HUES64 (cell line): Measurements from ENCODE around the gene MDK.

Source experiments
- H3K27ac ChIP-seq: 2 replicates; pipeline ENCODE4 v1.7.0; 2013; ENCODE audit warnings: low read depth, low read length, inconsistent platforms
- H3K27me3 ChIP-seq: 2 replicates; pipeline ENCODE4 v1.6.1; 2013; ENCODE audit warnings: mild to moderate bottlenecking, low read length; ENCODE audit not compliant: insufficient read depth
- H3K36me3 ChIP-seq: 2 replicates; pipeline ENCODE4 v1.6.1; 2013; ENCODE audit warnings: mild to moderate bottlenecking, low read length; ENCODE audit not compliant: insufficient read depth
- H3K4me1 ChIP-seq: 2 replicates; pipeline ENCODE4 v1.6.1; 2013; ENCODE audit warnings: mild to moderate bottlenecking, low read length, moderate library complexity; ENCODE audit not compliant: insufficient read depth
- H3K4me3 ChIP-seq: 2 replicates; pipeline ENCODE4 v1.5.1; 2013; ENCODE audit warnings: mild to moderate bottlenecking, low read length, moderate library complexity
- H3K9ac ChIP-seq: 2 replicates; pipeline ENCODE4 v1.6.1; 2013; ENCODE audit warnings: mild to moderate bottlenecking, low read depth, low read length
- H3K9me3 ChIP-seq: 2 replicates; pipeline ENCODE4 v1.6.1; 2013; ENCODE audit warnings: low read depth, low read length; ENCODE audit not compliant: insufficient read depth
- WGBS: fragments of 150-250, 120-280 bp; methylation state at CpG from one replicate; pipeline ENCODE4 v1.1.7; 2013; ENCODE audit warnings: missing lambda C conversion rate; 5-methylcytosine and 5-hydroxymethylcytosine counted together

MDK gene

DNA sequence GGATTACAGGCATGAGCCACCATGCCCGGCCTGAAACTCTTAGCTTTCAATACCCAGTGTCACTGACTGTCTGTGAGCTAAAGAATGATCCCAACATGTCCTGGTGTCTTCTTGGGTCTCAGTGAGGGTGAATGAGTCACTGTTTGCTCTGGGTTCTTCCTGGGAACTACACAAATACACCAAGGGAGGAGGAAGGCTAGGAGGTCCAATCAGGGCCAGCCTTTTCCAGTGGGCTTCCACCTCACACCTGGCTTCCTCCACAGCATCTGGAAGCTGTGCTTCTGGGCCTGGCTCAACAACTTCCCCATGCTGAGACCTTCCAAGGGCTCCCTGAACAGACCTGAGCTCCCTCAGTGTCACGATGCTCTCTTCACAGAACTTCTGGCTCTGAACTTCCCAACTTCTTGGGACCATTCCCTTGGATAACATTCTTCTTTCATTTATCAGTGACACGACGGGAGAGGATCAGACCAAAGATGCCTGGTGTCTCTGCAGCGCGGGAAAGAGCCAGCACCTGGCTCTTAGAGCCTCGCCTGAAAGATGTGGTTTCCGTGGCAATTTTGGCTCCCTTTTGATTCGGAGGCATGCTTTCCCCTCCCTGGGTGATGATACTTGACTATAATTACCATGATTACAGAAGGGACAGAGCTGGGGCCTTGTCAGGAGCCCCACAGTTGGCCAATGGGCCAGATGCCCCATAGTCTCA lies 32.4 kb downstream of the MDK start:
- Histone ChIP-seq H3K36me3 (peaks cover 21% of the 10 kb centered on the region), H3K9me3 (no peaks in the 10 kb centered on the region), H3K27me3 (no peaks in the 10 kb centered on the region), H3K4me3 (no peak overlapping the region), H3K9ac (no peak overlapping the region), H3K4me1 (peaks cover 16% of the 10 kb centered on the region; the same call in 1 of the 2 replicates), H3K27ac (no peak overlapping the region)
- WGBS, result 94% methylated on average over 9 of the region's 9 CpGs

DNA sequence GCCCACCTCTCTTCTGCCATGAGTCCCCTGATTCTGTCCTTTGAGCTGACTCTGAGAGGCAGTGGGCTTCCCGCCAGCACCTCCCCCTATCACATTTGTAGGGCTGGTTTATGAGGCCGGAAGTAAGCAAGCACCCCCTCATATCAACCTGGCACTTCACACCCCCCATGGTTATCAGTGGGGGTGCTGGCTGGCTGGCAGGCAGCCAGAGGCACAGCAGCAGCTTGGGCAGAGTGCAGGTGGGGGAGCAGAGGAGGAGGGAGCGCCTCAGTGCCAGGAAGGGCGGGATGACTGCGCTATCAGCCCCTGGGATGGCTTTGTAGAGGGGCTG lies 33.0 kb downstream of the MDK start:
- H3K27me3 ChIP-seq, result no peaks in the 10 kb centered on the region
- no peak overlapping the region for H3K4me3 ChIP-seq
- H3K36me3 ChIP-seq, result peaks cover 20% of the 10 kb centered on the region
- 93% methylated on average over 4 of the region's 5 CpGs for WGBS
- H3K27ac ChIP-seq, result no peak overlapping the region
- no peaks in the 10 kb centered on the region for H3K9me3 ChIP-seq
- H3K9ac ChIP-seq, result no peak overlapping the region
- H3K4me1 ChIP-seq, result peaks cover 16% of the 10 kb centered on the region; the same call in 1 of the 2 replicates

- 62% methylated on average over 3 of the region's 3 CpGs for WGBS
- Histone ChIP-seq H3K9ac (no peak overlapping the region), H3K27me3 (no peaks in the 10 kb centered on the region), H3K4me1 (peaks cover 16% of the 10 kb centered on the region; the same call in 1 of the 2 replicates), H3K27ac (no peak overlapping the region), H3K36me3 (peaks cover 16% of the 10 kb centered on the region), H3K4me3 (no peak overlapping the region), H3K9me3 (no peaks in the 10 kb centered on the region)
Observed at GRCh38 chr11:46414879-46415278, 33.4 kb downstream of the MDK start.

DNA sequence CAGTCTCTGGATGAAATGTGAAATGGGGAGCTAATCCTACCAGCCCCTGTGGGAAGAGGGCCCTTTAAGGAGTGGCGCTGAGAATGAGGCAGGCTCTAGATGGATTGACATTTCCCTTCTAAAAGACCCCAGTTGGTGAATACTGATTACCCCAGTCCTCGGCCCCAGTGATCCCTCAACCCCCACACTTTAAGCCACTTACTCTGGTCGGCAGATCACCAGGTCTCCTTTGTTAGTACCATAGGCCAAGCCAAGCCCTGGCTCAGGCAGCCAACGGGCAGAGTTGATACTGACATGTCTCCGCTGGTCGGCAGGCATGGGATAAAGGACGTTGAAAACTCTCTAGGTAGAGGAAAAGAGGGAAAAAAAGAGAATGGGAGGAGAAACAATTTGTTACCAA lies 36.2 kb downstream of the MDK start:
- H3K4me1 ChIP-seq, result peaks cover 12% of the 10 kb centered on the region; the same call in 1 of the 2 replicates
- no peak overlapping the region for H3K4me3 ChIP-seq
- WGBS, result 67% methylated on average over 7 of the region's 7 CpGs
- H3K27ac ChIP-seq, result no peak overlapping the region
- H3K9ac ChIP-seq, result peak overlapping the region; percentile 0; the same call in 1 of the 2 replicates
- no peaks in the 10 kb centered on the region for H3K9me3 ChIP-seq
- H3K27me3 ChIP-seq, result no peaks in the 10 kb centered on the region
- H3K36me3 ChIP-seq, result peaks cover 30% of the 10 kb centered on the region

DNA sequence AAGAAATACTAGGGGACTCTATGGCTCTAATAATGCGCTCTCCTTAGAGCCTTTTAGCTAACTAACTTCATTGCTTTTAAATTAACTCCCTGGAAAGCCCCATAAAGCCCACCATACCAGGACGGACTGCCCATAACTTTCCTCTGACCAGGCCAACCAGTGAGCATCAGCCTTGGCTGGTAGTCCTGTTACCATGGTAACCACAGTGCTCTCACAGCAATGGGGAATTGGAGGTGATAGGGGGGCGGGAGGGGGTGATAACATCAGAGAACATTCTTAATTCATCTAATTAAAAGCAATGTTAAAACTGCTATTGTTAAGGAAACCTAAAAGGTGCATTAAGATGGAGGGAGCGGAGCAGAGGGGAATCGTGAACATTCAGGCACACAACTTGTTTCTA lies 37.3 kb downstream of the MDK start:
- Histone ChIP-seq H3K27me3 (no peaks in the 10 kb centered on the region), H3K36me3 (peaks cover 29% of the 10 kb centered on the region), H3K9ac (no peak overlapping the region), H3K4me3 (no peak overlapping the region), H3K9me3 (no peaks in the 10 kb centered on the region), H3K27ac (no peak overlapping the region), H3K4me1 (peaks cover 12% of the 10 kb centered on the region; the same call in 1 of the 2 replicates)
- 94% methylated on average over 4 of the region's 5 CpGs for WGBS

DNA sequence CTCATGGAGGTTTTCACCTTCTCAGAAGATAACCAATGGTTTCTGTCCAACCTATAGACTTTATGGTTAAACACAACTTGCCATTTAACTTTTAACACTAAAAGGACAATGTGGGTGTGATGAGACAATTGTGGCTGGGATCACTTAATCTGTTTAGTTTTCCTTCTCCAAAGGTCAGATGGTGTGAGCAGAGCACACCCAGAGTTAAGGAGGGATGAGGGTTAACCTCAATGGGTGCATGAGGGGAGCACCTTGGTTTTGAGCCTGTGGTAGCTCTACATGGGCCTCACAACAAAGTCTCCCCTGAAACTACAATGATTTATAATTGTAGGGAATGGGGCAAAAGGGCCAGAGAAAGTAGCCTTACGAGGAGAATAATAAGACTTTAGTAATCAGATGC lies 39.0 kb downstream of the MDK start:
- Histone ChIP-seq H3K27ac (no peak overlapping the region), H3K9ac (no peak overlapping the region), H3K36me3 (peaks cover 23% of the 10 kb centered on the region), H3K4me1 (peaks cover 12% of the 10 kb centered on the region; the same call in 1 of the 2 replicates), H3K4me3 (no peak overlapping the region), H3K27me3 (no peaks in the 10 kb centered on the region), H3K9me3 (no peaks in the 10 kb centered on the region)
- WGBS, result 87% methylated on average over 1 of the region's 1 CpG

DNA sequence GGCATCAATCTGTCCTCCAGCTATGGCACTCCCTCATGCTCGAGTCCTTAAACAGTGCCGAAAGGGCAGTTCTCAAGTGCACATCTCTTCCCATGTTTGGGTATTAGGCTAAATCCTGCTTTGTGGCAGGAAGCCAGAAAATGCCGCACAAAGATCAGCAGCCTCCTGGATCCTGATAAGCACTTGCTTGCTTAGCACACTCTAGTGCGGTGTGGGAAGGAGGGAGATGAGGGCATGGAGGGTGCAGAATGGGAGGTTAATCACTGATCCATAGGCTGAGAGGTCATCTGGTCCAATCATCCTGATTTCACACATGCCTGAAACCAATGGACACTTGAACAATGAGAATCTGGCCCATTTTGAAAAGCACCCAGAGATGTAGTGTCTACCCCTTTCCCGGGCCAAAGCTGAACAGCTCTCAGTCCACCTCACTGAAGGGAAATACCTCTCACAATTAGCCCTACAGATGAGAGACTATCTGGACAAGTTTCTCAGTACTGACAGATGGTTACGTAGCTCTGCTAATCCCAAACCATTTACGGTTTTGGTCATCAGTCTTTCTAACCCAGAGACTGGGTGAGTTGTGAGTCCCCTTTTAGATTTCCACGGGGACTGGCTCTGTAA lies 39.9 kb downstream of the MDK start:
- H3K4me3 ChIP-seq, result no peak overlapping the region
- 97% methylated on average over 8 of the region's 8 CpGs for WGBS
- no peaks in the 10 kb centered on the region for H3K27me3 ChIP-seq
- no peak overlapping the region for H3K9ac ChIP-seq
- H3K9me3 ChIP-seq, result no peaks in the 10 kb centered on the region
- H3K4me1 ChIP-seq, result peaks cover 12% of the 10 kb centered on the region; the same call in 1 of the 2 replicates
- H3K27ac ChIP-seq, result no peak overlapping the region
- H3K36me3 ChIP-seq, result peaks cover 18% of the 10 kb centered on the region

DNA sequence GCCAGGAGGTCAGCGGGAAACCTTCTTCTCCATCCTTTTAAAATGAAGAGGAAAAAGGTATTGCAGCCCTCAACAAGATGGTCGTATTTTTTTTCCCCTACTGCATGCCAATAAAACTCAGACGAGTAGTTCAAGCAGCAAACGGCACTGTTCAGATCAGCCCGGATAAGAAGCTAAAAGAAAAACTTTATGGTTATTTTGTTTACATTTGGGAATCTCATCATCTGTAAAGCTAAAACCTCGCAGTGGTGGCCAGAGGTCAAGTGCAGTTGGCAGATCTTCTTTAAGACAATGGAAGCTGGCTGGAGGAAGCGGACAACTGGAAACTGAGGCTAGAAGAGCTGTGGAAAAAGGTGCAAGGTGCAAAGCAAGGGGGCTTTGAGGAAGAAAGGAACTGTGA lies 41.1 kb downstream of the MDK start:
- Histone ChIP-seq H3K4me3 (no peak overlapping the region), H3K9me3 (no peaks in the 10 kb centered on the region), H3K9ac (no peak overlapping the region), H3K4me1 (peaks cover 14% of the 10 kb centered on the region; the same call in 1 of the 2 replicates), H3K27ac (no peak overlapping the region), H3K27me3 (no peaks in the 10 kb centered on the region), H3K36me3 (peaks cover 14% of the 10 kb centered on the region)
- WGBS, result 96% methylated on average over 7 of the region's 7 CpGs

- no peak overlapping the region for H3K27ac ChIP-seq
- H3K4me3 ChIP-seq, result no peak overlapping the region
- peaks cover 23% of the 10 kb centered on the region for H3K36me3 ChIP-seq
- 86% methylated on average over 4 of the region's 4 CpGs for WGBS
- H3K4me1 ChIP-seq, result peaks cover 10% of the 10 kb centered on the region; the same call in 1 of the 2 replicates
- no peak overlapping the region for H3K9ac ChIP-seq
- no peaks in the 10 kb centered on the region for H3K9me3 ChIP-seq
- no peaks in the 10 kb centered on the region for H3K27me3 ChIP-seq
Observed at GRCh38 chr11:46426233-46426991, 44.9 kb downstream of the MDK start.

DNA sequence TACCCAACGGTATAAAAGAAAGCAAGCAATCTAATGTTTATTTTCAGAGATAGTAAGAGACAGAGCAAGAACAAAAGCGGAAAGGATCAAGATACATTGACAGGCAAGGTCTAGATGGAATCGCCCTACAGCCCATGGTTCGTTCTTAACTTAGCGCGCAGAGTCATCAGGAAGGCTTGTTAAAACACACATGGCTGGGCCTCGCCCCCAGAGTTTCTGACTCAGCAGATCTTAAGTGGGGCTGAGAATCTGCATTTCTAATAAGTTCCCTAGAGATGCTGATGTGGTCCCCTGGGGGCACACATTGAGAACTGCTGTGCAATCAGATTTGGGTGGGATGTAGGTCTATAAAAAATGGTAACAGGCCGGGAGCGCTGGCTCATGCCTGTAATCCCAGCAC lies 45.9 kb downstream of the MDK start:
- WGBS, result 63% methylated on average over 9 of the region's 9 CpGs
- peaks cover 10% of the 10 kb centered on the region; the same call in 1 of the 2 replicates for H3K4me1 ChIP-seq
- no peak overlapping the region for H3K9ac ChIP-seq
- H3K4me3 ChIP-seq, result no peak overlapping the region
- H3K36me3 ChIP-seq, result peaks cover 23% of the 10 kb centered on the region
- no peaks in the 10 kb centered on the region for H3K27me3 ChIP-seq
- H3K9me3 ChIP-seq, result no peaks in the 10 kb centered on the region
- H3K27ac ChIP-seq, result 0 out of 2 replicates have a peak overlapping the region, but pooled peaks have one; percentile 15

DNA sequence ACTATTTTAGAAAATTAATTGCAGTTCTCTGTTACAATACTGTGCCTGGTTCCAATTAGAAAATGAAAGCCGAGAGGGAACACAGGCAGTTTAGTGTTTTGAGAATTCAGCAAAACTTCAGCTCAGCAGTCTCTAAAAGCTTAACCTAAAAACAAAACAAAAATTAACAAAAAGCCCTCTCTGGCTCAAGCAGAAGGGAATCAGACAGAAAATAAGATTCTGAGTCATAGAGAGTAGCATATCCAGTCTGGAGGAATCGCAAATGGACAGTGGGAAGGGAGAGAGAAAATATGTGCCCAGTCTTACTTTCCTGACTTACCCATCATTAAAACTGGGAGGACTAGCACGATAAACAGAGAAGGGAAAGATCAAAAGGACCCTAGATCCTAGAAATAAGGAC lies 48.2 kb downstream of the MDK start:
- WGBS, result 98% methylated on average over 2 of the region's 3 CpGs

More for the DNA sequence above, 48.2 kb downstream of the MDK start:
- H3K27ac ChIP-seq, result no peak overlapping the region
- no peak overlapping the region for H3K9ac ChIP-seq
- no peaks in the 10 kb centered on the region for H3K9me3 ChIP-seq
- no peaks in the 10 kb centered on the region for H3K27me3 ChIP-seq
- no peak overlapping the region for H3K4me3 ChIP-seq
- H3K4me1 ChIP-seq, result peaks cover 10% of the 10 kb centered on the region; the same call in 1 of the 2 replicates
- peaks cover 39% of the 10 kb centered on the region for H3K36me3 ChIP-seq
